Ovary (tissue), 3 donors: ENCODE measurements around the gene NKAIN4.

Experiments used
- CTCF ChIP-seq, 3 donors: fragments of 450-650 bp in 2 of 3; fragments of 200-600 bp in 1 of 3; IDR thresholded peaks; one replicate each; pipeline versions ENCODE4 v1.5.1 to v1.8.0; 2016 to 2022; ENCODE audit warnings: antibody characterized with exemption in 3 of 3, mild to moderate bottlenecking in 1 of 3
- POLR2A ChIP-seq: fragments of 450-650 bp; IDR thresholded peaks from one replicate; pipeline ENCODE4 v1.6.1; 2017; ENCODE audit warnings: antibody characterized with exemption, mild to moderate bottlenecking, moderate library complexity
- donor health status: DM: no; HTN: no; CAD: no.

GRCh38 chr20:63228806-63229205, 25.5 kb downstream of the NKAIN4 start:
- TF ChIP-seq CTCF (IDR thresholded peaks at IDR 0.05) = no peak
- no peak for TF ChIP-seq POLR2A
